ENCODE data around the gene FHOD3. TPM values are rescaled to one million over a fixed set of nuclear protein-coding genes. Genes with fewer than 3 reads are reported as not detected.

FHOD3 gene
- polyA plus RNA-seq, 5 donors: 1.5 to 2.5 (median 2.1) TPM

GRCh38 chr18:36322408-36322728 lies 24.9 kb downstream of the FHOD3 start:
- no peak for DNase-seq

DNA sequence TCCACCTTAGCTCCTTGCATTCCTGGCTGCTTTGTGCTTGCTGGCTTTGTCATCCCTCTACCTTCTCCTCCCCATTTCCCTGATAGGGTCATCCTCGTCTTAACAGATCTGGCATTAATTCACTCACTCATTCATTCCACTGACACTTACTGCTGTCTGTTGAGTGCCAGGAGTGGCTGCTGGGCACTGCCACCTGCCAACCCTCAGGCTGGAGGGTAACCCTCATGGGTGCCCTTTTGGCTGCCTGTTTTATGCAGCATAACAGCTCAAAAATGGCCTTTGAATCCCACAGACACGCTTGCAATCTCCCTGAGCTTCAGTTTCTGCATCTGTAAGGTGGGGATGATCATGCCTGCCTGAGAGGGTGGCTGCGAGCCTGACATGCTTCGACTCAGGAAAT lies 25.2 kb downstream of the FHOD3 start:
- no peak for DNase-seq

- no peak for DNase-seq
Measured at GRCh38 chr18:36323421-36323820, 25.9 kb downstream of the FHOD3 start.

GRCh38 chr18:36325846-36326245 lies 28.3 kb downstream of the FHOD3 start:
- DNase-seq: no peak

DNA sequence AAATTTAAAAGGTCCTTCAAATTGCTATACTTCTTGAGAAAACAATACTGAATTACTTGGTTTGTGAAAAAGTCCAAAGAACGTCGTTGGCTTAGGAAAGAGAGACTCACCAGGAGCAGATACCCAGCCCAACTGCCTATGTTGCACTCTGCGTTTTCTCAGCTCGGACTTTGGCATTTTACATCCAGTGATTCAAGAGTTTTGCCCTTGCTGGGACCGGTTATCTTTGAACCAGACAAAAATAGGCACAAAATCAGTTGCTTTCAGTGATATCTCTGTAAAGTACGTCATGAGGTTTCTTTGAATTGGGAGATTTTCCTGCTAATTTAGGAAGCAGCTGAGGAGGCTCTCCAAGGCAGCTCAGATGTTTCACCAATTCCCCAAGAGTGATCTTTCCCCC lies 29.3 kb downstream of the FHOD3 start:
- DNase-seq: no peak

DNA sequence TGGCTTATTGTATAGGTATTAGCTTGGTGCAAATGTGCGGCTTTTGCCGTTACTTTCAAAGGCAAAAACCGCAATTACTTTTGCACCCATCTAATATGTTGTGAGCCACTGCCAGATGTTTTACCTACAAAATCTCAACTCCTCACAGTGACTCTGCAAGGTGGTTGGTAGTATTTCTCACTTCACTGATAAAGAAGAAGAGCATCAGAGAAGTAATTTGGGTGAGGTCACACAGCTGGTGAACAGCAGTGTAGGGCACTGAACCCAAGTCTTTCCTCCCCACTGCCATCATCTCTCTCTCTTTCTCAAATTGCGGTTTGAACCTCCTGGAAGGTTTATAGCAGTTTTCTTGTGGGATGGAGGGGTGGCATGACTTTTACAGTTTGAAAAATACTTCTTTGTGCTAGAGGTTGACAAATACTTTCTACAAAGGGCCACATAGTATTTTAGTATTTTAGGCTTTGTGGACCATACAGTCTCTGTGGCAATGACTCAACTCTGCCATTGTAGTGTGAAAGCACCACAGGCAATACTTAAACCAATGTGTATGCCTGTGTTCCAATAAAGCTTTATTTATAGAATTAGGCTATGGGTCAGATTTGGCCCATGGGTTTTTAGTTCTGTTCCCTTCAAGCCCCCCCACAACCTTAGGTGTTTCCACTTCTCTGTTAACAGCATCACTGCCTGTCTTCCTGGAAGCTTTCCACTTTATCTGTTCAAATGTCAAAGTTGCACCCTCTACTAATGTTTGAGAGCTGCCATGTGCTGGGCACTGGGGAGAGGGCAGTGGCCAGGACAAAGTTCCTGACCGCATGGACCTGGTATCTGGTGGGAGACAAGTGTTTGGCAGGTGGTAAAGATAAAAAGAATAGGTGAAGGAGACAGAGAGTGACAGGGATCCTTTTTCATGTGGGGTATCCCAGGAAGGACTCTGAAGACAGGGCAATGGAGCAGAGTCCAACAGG lies 30.1 kb downstream of the FHOD3 start:
- DNase-seq: no peak

- no peak for DNase-seq
Measured at GRCh38 chr18:36328385-36328858, 30.9 kb downstream of the FHOD3 start.

DNA sequence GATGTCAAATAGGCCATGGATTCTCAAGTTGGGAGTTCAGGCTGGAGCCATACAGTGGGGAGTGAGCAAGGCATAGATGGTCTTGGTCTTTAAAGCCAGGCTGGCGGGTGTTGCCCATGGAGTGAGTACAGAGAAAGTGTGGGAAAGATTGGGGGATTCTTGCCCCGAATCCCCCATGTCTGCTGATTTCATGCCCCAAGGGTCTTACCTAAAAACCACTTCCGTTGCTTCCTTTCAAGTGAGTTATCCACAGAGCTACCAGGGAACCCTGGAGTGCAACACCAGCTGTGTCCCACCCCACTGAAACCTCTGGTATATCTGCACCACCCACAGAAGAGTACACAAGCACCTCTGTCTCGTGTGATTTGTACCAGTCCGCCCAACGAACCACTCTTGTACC lies 31.4 kb downstream of the FHOD3 start:
- DNase-seq: no peak

GRCh38 chr18:36329684-36330434 lies 32.3 kb downstream of the FHOD3 start:
- no peak for DNase-seq

DNA sequence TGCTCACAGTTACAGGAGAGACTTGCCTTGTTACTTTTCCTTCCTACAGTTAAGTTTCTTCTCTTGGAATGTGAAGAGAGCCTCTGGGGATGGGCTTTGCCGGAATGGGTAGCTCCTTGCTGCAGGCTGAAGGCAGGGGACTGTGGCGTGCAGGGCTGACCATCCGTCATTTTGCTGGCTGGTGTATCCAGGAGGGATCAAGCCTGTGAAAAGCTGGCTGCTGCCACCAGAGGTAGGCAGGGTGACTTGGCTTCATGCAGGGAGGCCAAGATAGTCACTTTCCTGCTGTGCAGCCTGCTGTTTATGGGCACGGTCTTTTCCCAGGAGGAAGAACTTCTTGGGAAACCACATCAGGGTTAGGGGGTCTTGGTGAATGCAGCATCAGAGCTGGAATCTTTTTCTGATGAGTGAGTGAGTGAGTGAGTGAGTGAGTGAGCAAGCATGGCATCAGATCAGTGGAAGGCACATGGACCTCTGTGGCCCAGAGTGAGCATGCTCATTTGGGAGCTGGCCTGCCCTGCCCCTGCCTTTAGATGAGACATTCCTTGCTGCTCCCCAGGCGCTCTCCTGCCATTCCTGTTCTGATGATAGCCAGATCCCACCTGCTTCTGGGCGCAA lies 33.0 kb downstream of the FHOD3 start:
- no peak for DNase-seq

DNA sequence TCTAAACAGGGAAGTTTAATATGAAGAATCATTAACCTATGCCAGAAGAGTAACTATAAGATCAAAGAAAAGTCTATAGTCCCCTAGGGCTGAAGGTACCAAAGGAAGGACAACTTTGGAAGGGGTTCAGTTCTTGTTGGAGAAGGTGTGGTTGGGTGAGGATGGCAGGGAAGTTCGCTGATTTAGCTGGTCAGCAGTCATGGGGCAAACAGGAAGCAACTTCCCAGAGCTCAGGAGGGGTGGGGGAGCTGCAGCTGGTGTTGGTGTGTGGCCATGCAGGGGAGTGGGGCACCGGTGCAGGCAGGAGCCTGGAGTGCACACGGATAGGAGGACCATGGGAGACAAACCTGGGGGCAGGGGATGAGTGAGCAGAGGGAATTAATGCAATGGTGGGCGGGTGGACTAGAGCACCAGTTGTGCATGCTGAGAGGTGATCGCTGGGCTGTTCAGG lies 34.0 kb downstream of the FHOD3 start:
- no peak for DNase-seq

- DNase-seq: peak; percentile 34 to 63
Measured at GRCh38 chr18:36333414-36333813, 35.9 kb downstream of the FHOD3 start.

DNA sequence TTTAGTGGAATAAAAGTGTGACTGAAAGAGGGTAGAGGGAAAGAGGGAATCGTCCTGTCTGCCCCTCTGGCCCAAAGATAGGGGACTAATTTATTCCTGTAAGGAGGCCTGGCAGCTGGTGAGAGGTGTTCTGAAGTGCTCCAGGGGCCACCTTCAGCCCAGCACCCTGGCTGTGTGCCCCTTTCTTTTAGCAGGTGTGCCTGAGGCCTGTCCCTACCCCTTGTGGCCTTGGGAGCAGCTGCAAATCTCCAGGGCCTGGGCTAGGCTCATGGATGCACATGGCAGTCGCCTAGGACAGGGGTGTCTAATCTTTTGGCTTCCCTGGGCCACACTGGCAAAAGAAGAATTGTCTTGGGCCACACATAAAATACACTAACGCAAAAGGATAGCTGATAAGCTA lies 37.3 kb downstream of the FHOD3 start:
- DNase-seq: no peak

GRCh38 chr18:36335476-36336279 lies 38.2 kb downstream of the FHOD3 start:
- DNase-seq: no peak

- no peak for DNase-seq
Measured at GRCh38 chr18:36337679-36338402, 40.3 kb downstream of the FHOD3 start.

GRCh38 chr18:36338403-36338933 lies 41.0 kb downstream of the FHOD3 start:
- DNase-seq: no peak

DNA sequence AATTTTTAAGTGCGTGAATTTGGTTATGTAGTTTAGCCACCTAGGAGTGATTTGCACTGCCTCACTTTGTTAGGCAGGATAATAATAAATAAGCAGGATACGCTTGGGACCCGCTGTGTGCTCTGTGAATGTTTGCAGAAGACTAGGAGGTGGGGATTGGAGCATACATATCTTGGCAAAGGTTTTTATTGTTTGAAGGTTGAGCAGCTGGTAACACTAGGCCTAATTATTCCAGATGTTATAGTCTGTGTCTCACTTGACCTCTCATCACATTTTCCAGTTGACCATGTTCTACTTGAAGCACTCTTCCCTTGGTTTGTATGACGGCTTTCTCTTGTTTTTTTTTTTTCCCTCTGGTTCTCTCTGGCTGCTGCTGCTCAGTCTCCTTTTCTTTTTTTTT lies 42.7 kb downstream of the FHOD3 start:
- DNase-seq: no peak

DNA sequence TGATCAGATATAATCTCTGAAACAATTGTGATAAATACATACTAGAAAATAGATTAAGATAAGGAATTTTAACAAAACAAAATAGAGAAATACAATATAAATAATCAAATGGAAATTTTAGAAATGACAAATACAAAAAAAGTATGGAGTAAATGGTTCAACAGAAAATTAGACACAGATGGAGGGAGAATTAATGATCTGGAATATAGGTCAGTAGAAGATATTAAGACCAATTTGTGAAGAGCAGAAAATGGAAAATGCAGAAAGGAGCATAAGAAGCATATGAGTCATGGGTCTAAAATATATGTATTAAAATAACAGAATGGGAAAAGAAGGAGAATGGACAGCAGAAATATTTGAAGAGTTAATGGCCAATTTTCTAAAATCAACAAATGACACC lies 44.4 kb downstream of the FHOD3 start:
- no peak for DNase-seq

- no peak for DNase-seq
Measured at GRCh38 chr18:36348331-36348730, 50.8 kb downstream of the FHOD3 start.

DNA sequence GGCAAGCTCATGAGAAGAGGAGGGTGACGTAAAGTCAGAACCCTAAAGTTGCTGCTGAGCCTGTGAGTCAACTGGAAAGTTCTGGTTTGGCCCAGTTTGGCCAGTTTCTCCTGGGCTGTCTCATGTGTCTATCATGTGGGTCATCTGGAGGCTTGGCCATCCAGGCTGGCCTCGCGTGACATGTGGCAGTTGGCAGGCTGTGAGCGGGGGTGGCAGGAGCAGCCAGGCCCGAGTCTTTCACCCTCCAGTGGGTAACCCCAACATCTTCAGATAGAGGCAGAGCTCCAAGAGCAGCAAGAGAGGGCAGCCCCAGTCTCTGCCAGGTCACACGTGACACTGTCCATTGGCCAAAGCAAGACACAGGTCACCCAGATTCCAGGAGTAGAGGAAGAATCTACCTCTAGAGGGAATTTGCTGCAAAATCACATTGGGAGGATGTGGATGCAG lies 51.5 kb downstream of the FHOD3 start:
- no peak for DNase-seq

DNA sequence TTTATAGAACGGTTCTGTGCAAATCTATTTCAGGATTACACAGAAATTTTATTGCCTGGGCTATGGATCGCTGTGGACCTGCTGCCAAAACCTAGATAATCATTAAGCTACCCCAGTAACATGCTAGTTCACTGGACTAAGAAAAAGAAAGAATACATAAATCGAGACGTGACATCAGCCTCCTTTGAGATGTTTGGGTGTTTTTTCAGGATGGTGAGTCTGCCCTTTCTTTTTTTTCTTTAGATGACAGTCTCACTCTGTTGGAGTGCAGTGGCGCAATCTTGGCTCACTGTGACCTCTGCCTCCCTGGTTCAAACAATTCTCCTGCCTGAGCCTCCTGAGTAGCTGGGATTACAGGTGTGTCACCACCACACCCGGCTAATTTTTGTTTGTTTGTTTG lies 52.0 kb downstream of the FHOD3 start:
- no peak for DNase-seq
